H9 (cell line): Measurements from ENCODE around the gene CBY3. TPM values are rescaled to one million over a fixed set of nuclear protein-coding genes. Genes with fewer than 3 reads are reported as not detected.
"Not testable (repeated sequence)": the region's sequence is repeated elsewhere in the genome, so short reads cannot be mapped to it uniquely, and the experiment has no call there.

Source experiments
- DNase-seq: peaks from one replicate; pipeline ENCODE4 v3.0.0-alpha.2; 2017
- H2AFZ ChIP-seq: one replicate; pipeline ENCODE4 v1.6.1; 2013; ENCODE audit warnings: mild to moderate bottlenecking, low read length, control low read depth, moderate library complexity
- H2AK5ac ChIP-seq: 2 replicates; pipeline ENCODE4 v1.6.1; 2013; ENCODE audit warnings: low read length, control low read depth, mixed read lengths; ENCODE audit not compliant: insufficient read length
- H2BK120ac ChIP-seq: one replicate; pipeline ENCODE4 v1.6.1; 2013; ENCODE audit warnings: low read depth, mild to moderate bottlenecking, low read length, control low read depth, inconsistent platforms; ENCODE audit not compliant: poor library complexity, severe bottlenecking
- H2BK12ac ChIP-seq: 2 replicates; pipeline ENCODE4 v1.6.1; 2013; ENCODE audit warnings: low read length, control low read depth, mixed read lengths, low read depth; ENCODE audit not compliant: insufficient read length
- H2BK15ac ChIP-seq: 2 replicates; pipeline ENCODE4 v1.6.1; 2013; ENCODE audit warnings: low read depth, low read length, control low read depth
- H2BK20ac ChIP-seq: one replicate; pipeline ENCODE4 v1.6.1; 2013; ENCODE audit warnings: low read depth, mild to moderate bottlenecking, low read length, control low read depth, inconsistent platforms; ENCODE audit not compliant: poor library complexity, severe bottlenecking
- H2BK5ac ChIP-seq: 2 replicates; pipeline ENCODE4 v1.6.1; 2013; ENCODE audit warnings: low read length, control low read depth, mixed read lengths; ENCODE audit not compliant: insufficient read length
- H3K14ac ChIP-seq: 2 replicates; pipeline ENCODE4 v1.6.1; 2013; ENCODE audit warnings: low read length, control low read depth; ENCODE audit not compliant: insufficient read depth
- H3K18ac ChIP-seq: 2 replicates; pipeline ENCODE4 v1.6.1; 2013; ENCODE audit warnings: low read depth, mild to moderate bottlenecking, mixed read lengths, low read length, control low read depth; ENCODE audit not compliant: insufficient read length
- H3K23ac ChIP-seq: 2 replicates; pipeline ENCODE4 v1.6.1; 2013; ENCODE audit warnings: low read length, control low read depth, mixed read lengths, low read depth; ENCODE audit not compliant: insufficient read length
- H3K23me2 ChIP-seq: 2 replicates; pipeline ENCODE4 v1.6.1; 2013; ENCODE audit warnings: low read depth, mild to moderate bottlenecking, mixed read lengths, low read length, control low read depth; ENCODE audit not compliant: insufficient read length, poor library complexity, severe bottlenecking
- H3K27ac ChIP-seq: 2 replicates; pipeline ENCODE4 v1.5.1; 2013; ENCODE audit warnings: low read length, control low read depth, mixed read lengths, low read depth; ENCODE audit not compliant: insufficient read length
- H3K27me3 ChIP-seq: 2 replicates; pipeline ENCODE4 v1.6.1; 2013; ENCODE audit warnings: low read length, control low read depth, inconsistent platforms; ENCODE audit not compliant: insufficient read depth
- H3K4ac ChIP-seq: 2 replicates; pipeline ENCODE4 v1.6.1; 2013; ENCODE audit warnings: low read depth, mild to moderate bottlenecking, control low read depth, inconsistent platforms, low read length, moderate library complexity
- H3K4me1 ChIP-seq: 2 replicates; pipeline ENCODE4 v1.6.1; 2013; ENCODE audit warnings: low read length, control low read depth, inconsistent platforms; ENCODE audit not compliant: insufficient read depth
- H3K4me2 ChIP-seq: 2 replicates; pipeline ENCODE4 v1.6.1; 2013; ENCODE audit warnings: low read length, control low read depth, mixed read lengths; ENCODE audit not compliant: insufficient read length, insufficient read depth
- H3K56ac ChIP-seq: 2 replicates; pipeline ENCODE4 v1.6.1; 2013; ENCODE audit warnings: low read depth, mild to moderate bottlenecking, mixed read lengths, low read length, control low read depth; ENCODE audit not compliant: insufficient read length
- H3K79me1 ChIP-seq: 2 replicates; pipeline ENCODE4 v1.6.1; 2013; ENCODE audit warnings: low read depth, mild to moderate bottlenecking, moderate library complexity, low read length, control low read depth, inconsistent platforms; ENCODE audit not compliant: insufficient read depth, poor library complexity, severe bottlenecking
- H3K79me2 ChIP-seq: 2 replicates; pipeline ENCODE4 v1.6.1; 2013; ENCODE audit warnings: low read length, control low read depth, inconsistent platforms; ENCODE audit not compliant: insufficient read depth
- H3K9ac ChIP-seq: 2 replicates; pipeline ENCODE4 v1.6.1; 2013; ENCODE audit warnings: low read length, control low read depth, mixed read lengths; ENCODE audit not compliant: insufficient read length; ENCODE audit errors: extremely low read depth
- H3K9me3 ChIP-seq: one replicate; pipeline ENCODE4 v1.6.1; 2013; ENCODE audit warnings: low read depth, low read length, inconsistent platforms; ENCODE audit not compliant: control insufficient read depth
- H3T11ph ChIP-seq: one replicate; pipeline ENCODE4 v1.6.1; 2013; ENCODE audit warnings: mild to moderate bottlenecking, low read length, control low read depth, inconsistent platforms
- H4K20me1 ChIP-seq: one replicate; pipeline ENCODE4 v1.6.1; 2013; ENCODE audit not compliant: control insufficient read depth, insufficient read length, insufficient read depth
- H4K5ac ChIP-seq: 2 replicates; pipeline ENCODE4 v1.6.1; 2013; ENCODE audit warnings: low read depth, mild to moderate bottlenecking, mixed read lengths, low read length, control low read depth; ENCODE audit not compliant: insufficient read length
- H4K8ac ChIP-seq: replicated peaks from 2 replicates; pipeline ENCODE4 v1.6.1; 2013; ENCODE audit warnings: low read length, control low read depth, mixed read lengths, low read depth; ENCODE audit not compliant: insufficient read length
- H4K91ac ChIP-seq: 2 replicates; pipeline ENCODE4 v1.6.1; 2013; ENCODE audit warnings: low read depth, mild to moderate bottlenecking, moderate library complexity, mixed read lengths, low read length, control low read depth; ENCODE audit not compliant: insufficient read length
- H3K27ac Mint-ChIP-seq, 3 experiments: 2 replicates in 2 of 3; 3 replicates in 1 of 3; pipeline ENCODE4 v1.8.0; 2020 to 2021; ENCODE audit warnings: mixed read lengths in 3 of 3, mild to moderate bottlenecking in 1 of 3, moderate library complexity in 1 of 3
- H3K27me3 Mint-ChIP-seq: 2 replicates; pipeline ENCODE4 v1.8.0; 2021; ENCODE audit warnings: low read depth, mild to moderate bottlenecking, moderate library complexity, mixed read lengths
- H3K36me3 Mint-ChIP-seq, 3 experiments: 2 replicates in 2 of 3; 3 replicates in 1 of 3; pipeline ENCODE4 v1.8.0; 2020 to 2021; ENCODE audit warnings: low read depth in 3 of 3, mixed read lengths in 3 of 3; ENCODE audit not compliant: insufficient read depth in 1 of 3
- H3K4me1 Mint-ChIP-seq, 2 experiments: 2 replicates each; pipeline ENCODE4 v1.8.0; 2020; ENCODE audit warnings: mixed read lengths in 2 of 2
- H3K4me3 Mint-ChIP-seq, 2 experiments: 2 replicates in 1 of 2; 3 replicates in 1 of 2; pipeline ENCODE4 v1.8.0; 2020 to 2021; ENCODE audit warnings: mild to moderate bottlenecking in 2 of 2, mixed read lengths in 2 of 2, moderate library complexity in 1 of 2
- H3K9me3 Mint-ChIP-seq, 2 experiments: 2 replicates in 1 of 2; 3 replicates in 1 of 2; pipeline ENCODE4 v1.8.0; 2020; ENCODE audit warnings: mild to moderate bottlenecking in 2 of 2, mixed read lengths in 2 of 2, moderate library complexity in 1 of 2
- WGBS: extraction: QIAGEN DNeasy Blood & Tissue Kit; methylation state at CpG from one replicate; pipeline ENCODE4 v1.1.7; 2013; ENCODE audit warnings: missing lambda C conversion rate, low lambda C conversion rate, mixed read lengths; ENCODE audit not compliant: insufficient read length; ENCODE audit errors: extremely low coverage; 5-methylcytosine and 5-hydroxymethylcytosine counted together
- total RNA-seq: library from RNA; stranded (reverse); gene quantifications from 2 replicates; pipeline ENCODE4 v1.2.1, GENCODE V29; 2021
- TF ChIP-seq, protein P1 (sequence below): fragments of 200-600 bp; sonication (generic); conservative IDR thresholded peaks from 3 replicates; pipeline ENCODE4 v1.8.0; 2021; ENCODE audit warnings: antibody characterized with exemption, mild to moderate bottlenecking

Gene CBY3
- total RNA-seq, 1 experiment from 2014 or later = 0.50 TPM

DNA sequence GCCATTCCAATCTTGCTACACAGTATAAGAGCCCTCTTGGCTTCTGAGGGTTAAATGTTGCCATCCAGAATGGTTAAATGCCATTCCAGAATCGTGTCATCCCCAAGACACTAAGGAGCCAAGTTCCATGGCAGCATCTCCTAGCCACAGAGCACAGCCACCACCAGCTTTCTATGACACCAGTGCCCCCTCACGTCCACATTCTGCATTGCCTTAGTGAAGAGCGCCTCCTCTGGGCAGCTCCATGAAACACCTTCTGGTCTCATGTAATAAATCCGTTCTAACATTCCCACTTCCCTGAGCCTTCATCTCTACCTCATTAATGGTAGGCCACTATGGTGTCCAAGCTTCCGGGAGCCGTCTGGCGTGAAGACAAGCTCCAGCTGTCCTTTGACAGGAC, 12.4 kb downstream of the CBY3 start:
- Histone ChIP-seq H3K27ac (no peak overlapping the region), H2BK20ac (no peak overlapping the region), H3K4ac (no peak overlapping the region), H4K20me1 (peaks cover 2% of the 10 kb centered on the region), H3K4me2 (no peak overlapping the region), H2BK12ac (no peak overlapping the region), H3K9ac (no peak overlapping the region), H3K56ac (no peak overlapping the region), H3T11ph (no peak overlapping the region), H3K4me1 (no peaks in the 10 kb centered on the region), H3K14ac (no peak overlapping the region), H3K9me3 (no peaks in the 10 kb centered on the region), H3K18ac (no peak overlapping the region), H3K79me2 (no peaks in the 10 kb centered on the region), H2AK5ac (no peak overlapping the region), H2BK120ac (no peak overlapping the region), H4K8ac (no peak overlapping the region), H3K23me2 (peaks cover 3% of the 10 kb centered on the region), H2BK15ac (no peak overlapping the region), H3K27me3 (no peaks in the 10 kb centered on the region; the same call in 1 of the 2 replicates), H3K23ac (no peak overlapping the region), H4K91ac (no peak overlapping the region), H3K79me1 (no peaks in the 10 kb centered on the region), H2BK5ac (no peak overlapping the region), H2AFZ (no peak overlapping the region), H4K5ac (no peak overlapping the region)
- no CpG with 5 or more reads among the region's 7 CpGs for WGBS
- H3K27ac Mint-ChIP-seq = no peak overlapping the region; a peak in 1 of 7 replicates
- peak; percentile 84 for DNase-seq
- no peaks in the 10 kb centered on the region; a peak in 1 of 5 replicates for H3K9me3 Mint-ChIP-seq
- TF ChIP-seq, protein P1, sequence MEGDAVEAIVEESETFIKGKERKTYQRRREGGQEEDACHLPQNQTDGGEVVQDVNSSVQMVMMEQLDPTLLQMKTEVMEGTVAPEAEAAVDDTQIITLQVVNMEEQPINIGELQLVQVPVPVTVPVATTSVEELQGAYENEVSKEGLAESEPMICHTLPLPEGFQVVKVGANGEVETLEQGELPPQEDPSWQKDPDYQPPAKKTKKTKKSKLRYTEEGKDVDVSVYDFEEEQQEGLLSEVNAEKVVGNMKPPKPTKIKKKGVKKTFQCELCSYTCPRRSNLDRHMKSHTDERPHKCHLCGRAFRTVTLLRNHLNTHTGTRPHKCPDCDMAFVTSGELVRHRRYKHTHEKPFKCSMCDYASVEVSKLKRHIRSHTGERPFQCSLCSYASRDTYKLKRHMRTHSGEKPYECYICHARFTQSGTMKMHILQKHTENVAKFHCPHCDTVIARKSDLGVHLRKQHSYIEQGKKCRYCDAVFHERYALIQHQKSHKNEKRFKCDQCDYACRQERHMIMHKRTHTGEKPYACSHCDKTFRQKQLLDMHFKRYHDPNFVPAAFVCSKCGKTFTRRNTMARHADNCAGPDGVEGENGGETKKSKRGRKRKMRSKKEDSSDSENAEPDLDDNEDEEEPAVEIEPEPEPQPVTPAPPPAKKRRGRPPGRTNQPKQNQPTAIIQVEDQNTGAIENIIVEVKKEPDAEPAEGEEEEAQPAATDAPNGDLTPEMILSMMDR = peak; percentile 100
- no peak overlapping the region for H3K4me3 Mint-ChIP-seq
- H3K27me3 Mint-ChIP-seq = no peaks in the 10 kb centered on the region
- peaks cover 5 to 18% (median 12%) of the 10 kb centered on the region in 3 experiments; a peak in 6 of 7 replicates for H3K36me3 Mint-ChIP-seq
- H3K4me1 Mint-ChIP-seq = peaks cover 0 to 2% of the 10 kb centered on the region in 2 experiments; a peak in 1 of 4 replicates

DNA sequence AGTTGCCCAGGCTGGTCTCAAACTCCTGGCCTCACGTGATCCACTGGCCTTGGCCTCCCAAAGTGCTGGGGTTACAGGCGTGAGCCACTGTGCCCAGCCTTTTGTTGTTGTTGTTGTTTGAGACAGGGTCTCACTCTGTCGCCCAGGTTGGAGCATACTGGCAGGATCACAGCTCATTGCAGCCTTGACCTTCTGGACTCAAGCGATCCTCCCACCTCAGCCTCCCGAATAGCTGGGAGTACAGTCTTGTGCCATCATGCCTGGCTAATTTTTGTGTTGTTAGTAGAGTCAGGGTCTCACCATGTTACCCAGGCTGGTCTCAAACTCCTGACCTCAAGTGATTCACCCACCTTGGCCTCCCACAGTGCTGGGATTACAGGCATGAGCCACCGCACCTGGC, 19.2 kb downstream of the CBY3 start:
- H3K9ac ChIP-seq, H2BK5ac ChIP-seq, H3K56ac ChIP-seq, H2BK15ac ChIP-seq, DNase-seq, H3K4me3 Mint-ChIP-seq, H2BK20ac ChIP-seq, H3K14ac ChIP-seq, H3K4ac ChIP-seq, H2AK5ac ChIP-seq, H2AFZ ChIP-seq, H4K8ac ChIP-seq, H3K23ac ChIP-seq, H4K91ac ChIP-seq, H3K27me3 Mint-ChIP-seq, H3T11ph ChIP-seq, H3K4me2 ChIP-seq, H4K5ac ChIP-seq, H3K27me3 ChIP-seq, H2BK12ac ChIP-seq, H3K79me1 ChIP-seq, H3K4me1 Mint-ChIP-seq, H3K9me3 ChIP-seq, H3K18ac ChIP-seq, H3K23me2 ChIP-seq, H3K27ac Mint-ChIP-seq, H3K4me1 ChIP-seq, H3K27ac ChIP-seq, H3K9me3 Mint-ChIP-seq, H2BK120ac ChIP-seq, H4K20me1 ChIP-seq, H3K79me2 ChIP-seq: not testable (repeated sequence)
- H3K36me3 Mint-ChIP-seq = peaks cover 5 to 22% (median 16%) of the 10 kb centered on the region in 3 experiments; a peak in 6 of 7 replicates
- WGBS = no CpG with 5 or more reads among the region's 6 CpGs
